PC-9 (cell line): Measurements from ENCODE around the gene CTIF.

Experiments
- EZH2 ChIP-seq: fragments of 200-600 bp; sonication (generic); IDR thresholded peaks from 2 replicates; pipeline ENCODE4 v1.8.0; 2017; ENCODE audit warnings: antibody characterized with exemption, low read depth
- TF ChIP-seq, protein P1 (sequence below): fragments of 200-600 bp; sonication (generic); conservative IDR thresholded peaks from 2 replicates; pipeline ENCODE4 v1.6.1; 2017; ENCODE audit warnings: mixed run types, antibody characterized with exemption, mild to moderate bottlenecking, moderate library complexity

DNA sequence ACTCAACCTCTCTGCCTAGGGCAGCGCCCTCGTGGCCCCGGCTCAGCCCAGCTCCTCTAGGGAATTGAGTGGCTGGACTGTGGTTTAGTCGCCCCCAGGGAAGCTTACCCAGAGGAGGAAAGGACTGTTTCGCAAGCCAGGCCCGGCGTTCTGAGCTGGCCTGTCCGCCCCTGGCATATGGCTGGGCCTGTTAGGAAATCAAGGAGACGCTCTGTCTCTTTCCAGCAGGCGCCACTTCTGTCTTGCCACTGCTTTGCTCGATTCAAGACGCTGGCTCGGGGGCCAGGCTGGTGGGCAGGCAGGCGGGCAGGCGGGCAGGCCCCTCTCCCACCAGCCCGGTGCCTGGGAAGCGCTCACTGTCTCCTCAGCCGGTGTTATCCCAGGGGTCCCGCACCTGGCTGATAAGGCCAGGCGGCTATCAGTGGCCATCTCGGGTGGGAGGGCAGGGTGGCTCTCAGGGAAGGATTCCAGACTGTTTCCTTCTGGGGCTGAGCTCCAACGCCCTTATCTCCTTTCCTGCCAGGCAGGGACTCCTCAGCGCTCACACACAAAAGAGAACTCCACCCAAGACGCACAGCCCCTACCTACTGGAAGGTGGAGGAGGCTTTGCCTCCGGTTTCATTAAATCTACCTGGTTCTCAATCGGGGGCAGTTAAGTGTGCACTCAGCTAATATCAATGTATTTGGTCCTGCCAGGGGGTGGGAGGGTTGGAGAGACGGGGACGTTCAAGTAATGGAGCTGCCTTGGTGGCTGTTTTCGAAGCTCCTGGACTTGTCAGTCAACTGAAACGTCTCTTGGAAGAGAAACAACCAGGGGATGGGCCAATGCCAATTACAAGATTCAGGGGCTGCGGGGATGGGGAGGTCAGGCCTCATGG, 302.8 kb downstream of the CTIF start:
- TF ChIP-seq EZH2, result no peak
- TF ChIP-seq, protein P1, sequence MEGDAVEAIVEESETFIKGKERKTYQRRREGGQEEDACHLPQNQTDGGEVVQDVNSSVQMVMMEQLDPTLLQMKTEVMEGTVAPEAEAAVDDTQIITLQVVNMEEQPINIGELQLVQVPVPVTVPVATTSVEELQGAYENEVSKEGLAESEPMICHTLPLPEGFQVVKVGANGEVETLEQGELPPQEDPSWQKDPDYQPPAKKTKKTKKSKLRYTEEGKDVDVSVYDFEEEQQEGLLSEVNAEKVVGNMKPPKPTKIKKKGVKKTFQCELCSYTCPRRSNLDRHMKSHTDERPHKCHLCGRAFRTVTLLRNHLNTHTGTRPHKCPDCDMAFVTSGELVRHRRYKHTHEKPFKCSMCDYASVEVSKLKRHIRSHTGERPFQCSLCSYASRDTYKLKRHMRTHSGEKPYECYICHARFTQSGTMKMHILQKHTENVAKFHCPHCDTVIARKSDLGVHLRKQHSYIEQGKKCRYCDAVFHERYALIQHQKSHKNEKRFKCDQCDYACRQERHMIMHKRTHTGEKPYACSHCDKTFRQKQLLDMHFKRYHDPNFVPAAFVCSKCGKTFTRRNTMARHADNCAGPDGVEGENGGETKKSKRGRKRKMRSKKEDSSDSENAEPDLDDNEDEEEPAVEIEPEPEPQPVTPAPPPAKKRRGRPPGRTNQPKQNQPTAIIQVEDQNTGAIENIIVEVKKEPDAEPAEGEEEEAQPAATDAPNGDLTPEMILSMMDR, result no peak
